Measurements from ENCODE around the gene SAMD4A.

- TF ChIP-seq CHD2 (IDR thresholded peaks at IDR 0.05; ENCODE audit: low read length, partially characterized antibody) (no peak), EP300 (IDR thresholded peaks at IDR 0.05) (no peak), RAD21 (conservative IDR thresholded peaks at IDR 0.05 in 1 of 2, IDR thresholded peaks at IDR 0.05 in 1 of 2) (no peak), CTCF (IDR thresholded peaks at IDR 0.05) (no peak), USF2 (IDR thresholded peaks at IDR 0.05) (no peak), POLR2A (IDR thresholded peaks at IDR 0.05; ENCODE audit: low read length) (no peak), MAZ (IDR thresholded peaks at IDR 0.05; ENCODE audit: borderline replicate concordance, low read depth, low read length) (no peak), ESRRA (IDR thresholded peaks at IDR 0.05; ENCODE audit: borderline replicate concordance, low read length) (no peak), EHMT2 (IDR thresholded peaks at IDR 0.05; ENCODE audit: low read depth) (no peak), RNF2 (IDR thresholded peaks at IDR 0.05; ENCODE audit: borderline replicate concordance, low read depth) (no peak), EHF (CRISPR knock-in tag; IDR thresholded peaks at IDR 0.05) (no peak), HOXA7 (CRISPR knock-in tag; IDR thresholded peaks at IDR 0.05) (no peak), SREBF2 (IDR thresholded peaks at IDR 0.05) (no peak)
Observed at GRCh38 chr14:54627540-54628363, 60.8 kb downstream of the SAMD4A start.

Data from A549 (cell line).